Measurements from ENCODE around the gene MSL3B.
"Not testable (repeated sequence)": the region's sequence is repeated elsewhere in the genome, so short reads cannot be mapped to it uniquely, and the experiment has no call there.

Gene MSL3B

DNA sequence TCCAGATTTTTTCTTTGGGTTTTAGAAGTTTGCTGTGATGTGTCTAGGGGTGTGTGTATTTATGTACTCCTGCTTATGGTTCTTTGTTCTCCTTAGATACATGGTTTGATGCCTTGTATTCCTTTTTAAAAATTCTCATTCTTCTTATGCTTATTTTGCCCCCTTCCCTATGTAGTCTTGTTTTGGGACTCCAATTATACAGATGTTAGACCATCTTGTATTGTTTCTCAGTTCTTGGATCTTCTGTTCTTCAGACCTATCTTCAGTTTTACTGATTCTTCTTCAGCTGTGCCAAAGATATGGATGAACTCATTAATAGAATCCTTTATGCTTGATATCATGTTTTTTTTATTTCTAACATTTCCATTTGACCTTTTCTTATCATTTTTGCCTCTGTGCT lies 14.2 kb upstream of the MSL3B start:
- no peaks in the 10 kb centered on the region for H3K27me3 ChIP-seq
- H3K4me1 ChIP-seq = no peaks in the 10 kb centered on the region
- intact Hi-C loops (cut with DNase I) = no loop called here
- ATAC-seq (no peak), DNase-seq (no peak)
- TF ChIP-seq, protein P1, sequence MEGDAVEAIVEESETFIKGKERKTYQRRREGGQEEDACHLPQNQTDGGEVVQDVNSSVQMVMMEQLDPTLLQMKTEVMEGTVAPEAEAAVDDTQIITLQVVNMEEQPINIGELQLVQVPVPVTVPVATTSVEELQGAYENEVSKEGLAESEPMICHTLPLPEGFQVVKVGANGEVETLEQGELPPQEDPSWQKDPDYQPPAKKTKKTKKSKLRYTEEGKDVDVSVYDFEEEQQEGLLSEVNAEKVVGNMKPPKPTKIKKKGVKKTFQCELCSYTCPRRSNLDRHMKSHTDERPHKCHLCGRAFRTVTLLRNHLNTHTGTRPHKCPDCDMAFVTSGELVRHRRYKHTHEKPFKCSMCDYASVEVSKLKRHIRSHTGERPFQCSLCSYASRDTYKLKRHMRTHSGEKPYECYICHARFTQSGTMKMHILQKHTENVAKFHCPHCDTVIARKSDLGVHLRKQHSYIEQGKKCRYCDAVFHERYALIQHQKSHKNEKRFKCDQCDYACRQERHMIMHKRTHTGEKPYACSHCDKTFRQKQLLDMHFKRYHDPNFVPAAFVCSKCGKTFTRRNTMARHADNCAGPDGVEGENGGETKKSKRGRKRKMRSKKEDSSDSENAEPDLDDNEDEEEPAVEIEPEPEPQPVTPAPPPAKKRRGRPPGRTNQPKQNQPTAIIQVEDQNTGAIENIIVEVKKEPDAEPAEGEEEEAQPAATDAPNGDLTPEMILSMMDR (IDR thresholded peaks at IDR 0.05) = no peak
- no peak for TF ChIP-seq POLR2A (IDR thresholded peaks at IDR 0.05)
- no peak overlapping the region for H3K27ac ChIP-seq
- no peaks in the 10 kb centered on the region for H3K9me3 ChIP-seq
- no peaks in the 10 kb centered on the region for H3K36me3 ChIP-seq (replicated peaks in 1 of 2; ENCODE audit: insufficient read depth in 1 of 2, low read depth in 2 of 2)
- no peak overlapping the region for H3K4me3 ChIP-seq

DNA sequence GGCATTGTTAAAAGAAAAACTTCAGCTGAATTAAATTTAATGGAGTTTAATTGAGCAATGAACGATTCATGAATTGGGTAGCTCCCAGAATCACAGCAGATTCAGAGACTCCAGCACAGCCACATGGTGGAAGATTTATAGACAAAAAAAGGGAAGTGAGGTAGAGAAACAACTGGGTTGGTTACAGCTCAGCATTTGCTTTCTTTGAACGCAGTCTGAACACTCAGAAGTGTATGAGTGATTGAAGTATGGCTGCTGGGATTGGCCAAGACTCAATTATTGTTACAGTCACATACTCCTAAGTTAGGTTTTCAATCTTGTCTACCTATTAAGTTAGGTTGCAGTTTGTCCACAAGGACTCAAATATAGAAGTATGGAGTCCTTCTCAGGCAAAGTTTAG lies 3.9 kb upstream of the MSL3B start:
- H3K9me3 ChIP-seq; ATAC-seq; H3K27me3 ChIP-seq; H3K4me1 ChIP-seq; DNase-seq; intact Hi-C loops (cut with DNase I); H3K36me3 ChIP-seq (replicated peaks in 1 of 2; ENCODE audit: insufficient read depth in 1 of 2, low read depth in 2 of 2); H3K27ac ChIP-seq; H3K4me3 ChIP-seq: not testable (repeated sequence)
- WGBS, 2 donors = 23 to 30% methylated on average over 2 of the region's 2 CpGs

DNA sequence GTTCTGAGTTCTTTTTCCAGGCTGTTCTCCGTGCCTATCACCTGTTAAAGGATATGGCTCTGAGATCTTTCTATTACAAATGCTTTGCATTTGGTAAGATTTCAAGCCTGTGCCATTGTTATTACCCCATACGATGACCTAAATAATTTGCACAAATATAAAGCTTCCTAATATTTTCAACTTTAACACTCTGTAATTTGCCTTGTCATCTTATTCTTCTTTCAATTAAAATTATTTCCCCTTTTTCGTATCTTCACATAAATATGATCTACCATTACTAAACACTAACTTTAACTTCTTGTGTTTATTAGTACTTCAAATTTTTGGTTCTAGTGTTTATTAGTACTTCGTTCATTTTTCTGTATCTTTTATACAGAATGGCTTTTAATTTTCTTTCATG lies 3.2 kb upstream of the MSL3B start:
- intact Hi-C loops (cut with DNase I) = no loop called here
- Histone ChIP-seq H3K9me3 (no peaks in the 10 kb centered on the region), H3K4me3 (no peak overlapping the region), H3K36me3 (replicated peaks in 1 of 2; ENCODE audit: insufficient read depth in 1 of 2, low read depth in 2 of 2) (no peaks in the 10 kb centered on the region), H3K27me3 (no peaks in the 10 kb centered on the region), H3K4me1 (no peaks in the 10 kb centered on the region), H3K27ac (no peak overlapping the region)
- DNase-seq (no peak), ATAC-seq (no peak)
- TF ChIP-seq, protein P1 (IDR thresholded peaks at IDR 0.05) = no peak
- no peak for TF ChIP-seq POLR2A (IDR thresholded peaks at IDR 0.05)
- 41 to 48% methylated on average over 4 of the region's 4 CpGs for WGBS, 2 donors

DNA sequence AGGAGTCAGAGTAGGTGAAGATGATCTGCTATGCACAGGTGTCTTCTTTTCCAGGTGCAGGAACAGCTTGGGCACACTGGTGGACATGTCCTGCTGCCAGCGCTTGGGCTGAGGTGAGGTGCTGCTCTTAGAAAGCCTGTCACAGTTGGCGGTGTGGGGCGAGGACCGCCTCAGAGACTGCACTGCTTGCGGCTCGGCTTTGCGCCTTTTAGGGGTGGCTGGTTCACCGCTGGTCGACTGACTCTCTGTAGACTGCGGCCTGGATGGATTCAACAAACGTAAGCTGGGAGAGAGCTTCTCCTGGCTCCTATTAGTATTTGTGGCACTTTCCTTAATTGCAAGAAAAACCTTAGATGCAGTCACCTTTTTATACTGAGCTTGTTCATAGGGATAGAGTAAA lies 1.7 kb downstream of the MSL3B start:
- no peak for TF ChIP-seq POLR2A (IDR thresholded peaks at IDR 0.05)
- TF ChIP-seq, protein P1 (IDR thresholded peaks at IDR 0.05) = no peak
- intact Hi-C loops (cut with DNase I) = no loop called here
- no peaks in the 10 kb centered on the region for H3K9me3 ChIP-seq
- no peak overlapping the region for H3K27ac ChIP-seq
- ATAC-seq (no peak), DNase-seq (no peak)
- no peaks in the 10 kb centered on the region for H3K36me3 ChIP-seq (replicated peaks in 1 of 2; ENCODE audit: insufficient read depth in 1 of 2, low read depth in 2 of 2)
- no peak overlapping the region for H3K4me3 ChIP-seq
- WGBS, 2 donors = 97 to 99% methylated on average over 11 of the region's 11 CpGs
- no peaks in the 10 kb centered on the region for H3K27me3 ChIP-seq
- H3K4me1 ChIP-seq = no peaks in the 10 kb centered on the region

DNA sequence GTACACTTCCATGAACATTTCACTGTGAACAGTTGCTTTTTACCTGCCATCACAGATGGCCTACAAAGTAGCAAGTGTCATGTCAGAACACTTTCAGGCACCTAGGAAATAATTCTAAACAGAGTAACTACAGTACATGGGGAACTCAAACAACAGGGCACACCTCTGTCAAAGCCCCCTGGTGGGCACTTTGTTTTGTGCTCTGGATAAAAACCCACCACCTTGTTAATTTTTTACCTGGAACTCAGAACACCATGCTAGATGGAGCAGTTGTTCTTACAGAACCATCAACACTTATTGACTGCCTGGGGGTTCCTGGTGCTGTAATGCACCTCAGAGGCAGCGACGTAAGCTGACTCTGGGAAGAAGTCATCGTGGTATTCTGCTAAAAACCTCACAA lies 2.3 kb downstream of the MSL3B start:
- 87 to 96% methylated on average over 3 of the region's 3 CpGs for WGBS, 2 donors

More for the DNA sequence above, 2.3 kb downstream of the MSL3B start:
- H3K36me3 ChIP-seq (replicated peaks in 1 of 2; ENCODE audit: insufficient read depth in 1 of 2, low read depth in 2 of 2) = no peaks in the 10 kb centered on the region
- H3K27me3 ChIP-seq = no peaks in the 10 kb centered on the region
- H3K4me1 ChIP-seq = no peaks in the 10 kb centered on the region
- ATAC-seq (no peak), DNase-seq (no peak)
- H3K9me3 ChIP-seq = no peaks in the 10 kb centered on the region
- H3K4me3 ChIP-seq = no peak overlapping the region
- intact Hi-C loops (cut with DNase I) = no loop called here
- TF ChIP-seq POLR2A (IDR thresholded peaks at IDR 0.05) = no peak
- TF ChIP-seq, protein P1 (IDR thresholded peaks at IDR 0.05) = no peak
- no peak overlapping the region for H3K27ac ChIP-seq

All from body of pancreas (tissue), 4 donors.